Activated CD4-positive, alpha-beta T cell treated with anti-CD3 and anti-CD28 coated beads, Interleukin-2, amount 50 U/mL, for 16 hours (primary cell): Measurements from ENCODE around the gene NFE2L2.
"Not testable (repeated sequence)": the region's sequence is repeated elsewhere in the genome, so short reads cannot be mapped to it uniquely, and the experiment has no call there.

ENCODE experiments used
- DNase-seq: peaks from one replicate; pipeline ENCODE4 v3.0.0-alpha.2; 2020

NFE2L2 gene

DNA sequence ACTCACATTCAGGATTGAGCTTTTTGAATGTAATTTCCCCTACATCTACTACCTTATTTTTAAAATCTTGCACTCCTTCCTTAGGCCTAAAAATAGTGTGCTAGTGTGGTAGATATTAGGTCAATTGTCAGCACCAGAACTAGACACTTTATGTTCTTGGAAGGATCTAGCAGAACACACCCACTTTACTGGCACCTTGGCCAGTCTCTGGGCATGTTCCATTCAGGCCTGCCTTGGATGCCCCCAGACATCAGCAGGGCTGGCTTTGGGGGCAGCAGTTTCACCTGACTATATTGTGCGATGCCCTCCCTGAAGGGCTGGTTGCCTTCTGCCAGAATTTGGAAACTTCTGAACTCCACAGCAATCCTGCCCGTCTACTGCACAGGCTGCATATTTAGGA is 15.3 kb upstream of the NFE2L2 start:
- DNase-seq, result no peak

DNA sequence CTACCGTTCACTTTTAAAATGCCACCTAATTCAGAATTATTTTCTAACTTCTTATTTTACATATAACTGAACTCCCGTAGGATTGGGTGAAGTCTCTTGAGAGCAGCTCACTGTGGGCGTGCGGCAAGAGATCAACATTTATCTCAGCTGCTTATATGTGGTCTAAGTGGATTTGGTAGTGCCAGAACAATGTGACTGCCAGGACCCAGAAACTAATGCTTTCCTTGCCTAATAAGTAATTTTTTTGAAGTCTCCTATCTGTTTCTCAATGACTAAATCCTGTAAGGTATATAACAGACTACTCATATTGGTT is 11.2 kb upstream of the NFE2L2 start:
- DNase-seq, result no peak

DNA sequence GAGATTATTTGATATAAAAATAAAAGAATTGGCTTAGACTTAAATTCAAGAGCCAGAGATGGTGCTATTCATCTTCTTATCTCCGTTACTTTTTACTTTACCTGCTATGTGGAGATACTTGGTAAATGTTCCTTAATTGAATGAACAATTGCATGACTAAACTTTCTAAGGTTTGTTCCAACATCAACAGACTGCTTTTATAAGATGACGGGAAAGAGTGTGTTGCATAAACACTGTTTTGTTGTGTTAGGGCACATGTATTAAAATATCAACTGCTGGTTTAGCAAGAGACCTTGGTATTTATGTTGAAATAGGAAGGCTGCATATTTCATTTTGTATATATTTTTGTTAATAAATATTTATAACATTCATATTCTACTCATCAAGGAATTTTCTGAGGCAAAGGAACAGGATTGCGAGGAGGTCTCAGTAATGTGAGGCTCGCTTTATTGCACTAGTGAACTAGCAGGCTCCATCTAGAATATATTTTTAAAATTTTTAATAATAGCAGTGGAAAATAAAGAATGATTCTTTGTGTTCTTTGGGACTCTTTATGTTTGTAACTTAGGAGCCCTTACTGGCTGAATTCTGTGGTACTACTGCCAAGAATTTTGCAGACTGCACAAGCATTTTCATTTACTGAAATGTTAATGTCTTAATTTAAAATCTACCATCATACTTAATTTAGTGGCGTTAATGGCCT is 10.7 kb upstream of the NFE2L2 start:
- no peak for DNase-seq

DNA sequence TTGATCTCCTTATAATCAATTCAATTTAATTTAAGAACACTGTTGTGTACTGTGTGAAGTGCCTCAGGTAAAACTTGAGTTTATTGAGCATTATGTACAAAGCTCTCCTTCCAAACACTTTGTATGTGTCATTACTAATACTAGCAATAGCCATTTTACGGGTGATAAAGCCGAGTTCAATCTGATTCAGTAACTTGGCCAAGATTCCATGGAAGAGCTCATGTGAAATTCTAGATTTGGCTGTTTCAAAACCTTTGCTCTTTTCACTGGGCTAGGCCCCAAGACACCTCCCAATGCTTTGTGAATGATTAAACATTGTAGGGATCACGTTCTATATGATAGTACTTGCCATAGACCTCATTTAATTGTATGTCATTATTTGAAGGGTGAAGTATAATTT is 8.9 kb upstream of the NFE2L2 start:
- DNase-seq, result no peak

DNA sequence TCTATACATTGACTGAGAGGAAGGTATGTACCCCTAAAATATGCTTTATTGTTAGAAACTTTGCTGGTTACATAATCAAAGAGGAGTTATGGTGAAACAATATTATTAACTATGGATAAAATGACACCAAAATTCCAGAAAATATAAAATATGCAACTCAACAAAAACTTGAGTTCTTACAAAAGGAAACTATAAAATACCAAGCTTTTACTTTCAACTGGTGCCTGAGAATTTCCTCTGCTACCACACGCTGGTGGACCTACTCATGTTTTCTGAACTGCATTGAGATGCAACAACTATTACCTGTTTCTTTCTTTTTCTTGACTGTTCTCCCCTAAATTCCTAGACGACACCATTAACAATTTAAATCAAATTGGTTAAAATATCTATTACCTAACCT is 8.2 kb upstream of the NFE2L2 start:
- DNase-seq, result no peak

DNA sequence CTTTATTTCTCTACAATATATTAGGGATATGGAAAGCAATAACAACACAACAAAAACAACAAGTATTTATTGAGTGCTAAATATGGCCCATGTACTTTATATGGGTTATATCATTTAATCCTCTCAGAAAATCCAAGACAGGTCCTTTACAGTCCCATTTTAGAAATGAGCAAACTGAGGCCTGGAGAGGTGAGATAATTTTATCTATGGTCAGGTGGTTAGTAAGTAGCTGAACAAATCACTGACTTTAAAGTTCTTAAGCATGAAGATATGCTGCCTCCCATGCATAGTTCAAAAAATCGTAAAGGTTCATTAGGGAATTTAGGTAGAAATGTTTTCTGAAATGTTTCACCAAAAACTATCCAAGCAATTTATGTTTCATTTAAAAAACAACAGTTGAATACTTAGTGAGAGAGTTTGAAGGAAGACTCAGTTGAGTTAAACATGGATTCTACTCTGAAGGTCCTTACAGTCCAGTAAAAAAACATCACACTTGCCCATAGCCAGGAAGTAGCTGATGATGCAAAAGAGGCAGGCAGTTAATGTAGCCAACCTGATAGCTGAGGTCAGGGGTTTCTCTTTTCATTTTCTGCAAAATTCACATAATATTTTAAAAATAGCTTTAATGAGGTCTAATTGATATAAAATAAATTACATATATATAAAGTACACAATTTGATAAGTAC is 7.6 kb upstream of the NFE2L2 start:
- no peak for DNase-seq

DNA sequence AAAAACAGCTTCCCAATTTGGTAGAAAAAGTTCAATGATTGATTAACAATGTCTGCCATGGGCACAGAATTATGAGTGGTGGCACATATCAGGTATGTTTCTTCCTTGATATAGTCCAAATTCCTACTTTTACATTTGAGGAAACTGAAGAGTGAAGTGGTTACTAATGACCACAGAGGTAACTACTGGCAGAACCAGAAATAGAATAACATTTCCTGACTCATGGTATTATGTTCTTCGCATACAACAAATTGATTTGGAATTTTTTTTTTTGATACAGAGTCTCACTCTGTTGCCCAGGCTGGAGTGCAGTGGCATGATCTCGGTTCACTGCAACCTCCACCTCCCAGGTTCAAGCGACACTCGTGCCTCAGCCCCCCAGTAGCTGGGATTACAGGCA is 6.0 kb upstream of the NFE2L2 start:
- no peak for DNase-seq

DNA sequence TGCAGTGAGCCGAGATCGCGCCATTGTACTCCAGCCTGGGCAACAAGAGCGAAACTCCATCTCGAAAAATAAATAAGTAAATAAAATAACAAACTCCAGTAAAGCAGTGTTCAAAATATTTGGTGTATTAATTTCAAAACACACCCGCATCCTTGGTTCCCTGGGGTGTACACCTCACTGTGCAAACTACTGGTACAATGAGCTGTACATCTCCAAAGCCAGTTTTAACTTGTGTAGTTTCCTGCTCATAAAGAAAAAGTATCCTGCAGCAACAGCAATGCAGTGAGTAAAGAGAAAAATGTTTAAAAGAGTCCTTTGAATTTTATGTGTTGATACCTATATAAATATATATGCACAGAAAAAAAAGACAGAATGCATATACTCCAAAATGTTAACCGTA is 4.4 kb upstream of the NFE2L2 start:
- DNase-seq, result no peak

DNA sequence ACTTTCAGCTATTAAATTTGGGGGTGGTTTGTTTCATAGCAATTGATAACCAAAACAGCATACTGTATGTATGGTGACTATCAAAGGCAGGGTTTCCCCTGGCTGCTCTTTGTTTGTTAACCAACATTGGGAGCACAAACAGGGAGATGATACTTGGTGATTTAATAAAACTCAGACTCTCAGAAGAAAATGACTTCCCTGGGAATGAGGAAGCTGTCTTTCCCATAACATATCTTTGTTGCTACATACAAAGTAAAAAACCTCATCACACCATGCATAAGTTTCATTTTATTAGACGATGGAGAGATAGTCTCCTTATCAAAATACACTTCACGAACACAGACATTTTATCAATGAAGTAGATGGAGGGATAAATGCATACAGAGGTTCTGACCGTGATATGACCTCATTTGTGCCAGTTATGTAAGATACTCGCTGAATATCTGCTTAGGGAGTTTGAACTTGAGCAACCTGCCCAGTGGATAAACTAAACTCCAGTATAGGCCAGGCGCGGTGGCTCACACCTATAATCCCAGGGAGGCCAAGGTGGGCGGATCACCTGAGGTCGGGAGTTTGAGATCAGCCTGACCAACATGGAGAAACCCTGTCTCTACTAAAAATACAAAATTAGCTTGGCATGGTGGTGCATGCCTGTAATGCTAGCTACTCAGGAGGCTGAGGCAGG is 3.8 kb upstream of the NFE2L2 start:
- DNase-seq, result no peak

DNA sequence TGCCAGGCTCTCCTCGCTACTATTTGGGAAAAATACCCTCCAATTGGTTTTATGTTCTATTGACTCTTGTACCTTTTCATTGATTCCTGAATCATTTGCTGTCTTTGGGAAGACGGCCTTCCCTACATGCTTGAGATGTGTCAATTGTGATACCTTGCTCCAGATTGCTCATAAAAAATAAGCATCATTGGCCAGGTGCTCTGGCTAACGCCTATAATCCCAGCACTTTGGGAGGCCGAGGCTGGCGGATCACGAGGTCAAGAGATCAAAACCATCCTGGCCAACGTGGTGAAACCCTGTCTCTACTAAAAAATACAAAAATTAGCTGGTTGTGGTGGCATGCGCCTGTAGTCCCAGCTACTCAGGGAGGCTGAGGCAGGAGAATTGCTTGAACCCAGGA is 2.4 kb upstream of the NFE2L2 start:
- DNase-seq, result not testable (repeated sequence)

DNA sequence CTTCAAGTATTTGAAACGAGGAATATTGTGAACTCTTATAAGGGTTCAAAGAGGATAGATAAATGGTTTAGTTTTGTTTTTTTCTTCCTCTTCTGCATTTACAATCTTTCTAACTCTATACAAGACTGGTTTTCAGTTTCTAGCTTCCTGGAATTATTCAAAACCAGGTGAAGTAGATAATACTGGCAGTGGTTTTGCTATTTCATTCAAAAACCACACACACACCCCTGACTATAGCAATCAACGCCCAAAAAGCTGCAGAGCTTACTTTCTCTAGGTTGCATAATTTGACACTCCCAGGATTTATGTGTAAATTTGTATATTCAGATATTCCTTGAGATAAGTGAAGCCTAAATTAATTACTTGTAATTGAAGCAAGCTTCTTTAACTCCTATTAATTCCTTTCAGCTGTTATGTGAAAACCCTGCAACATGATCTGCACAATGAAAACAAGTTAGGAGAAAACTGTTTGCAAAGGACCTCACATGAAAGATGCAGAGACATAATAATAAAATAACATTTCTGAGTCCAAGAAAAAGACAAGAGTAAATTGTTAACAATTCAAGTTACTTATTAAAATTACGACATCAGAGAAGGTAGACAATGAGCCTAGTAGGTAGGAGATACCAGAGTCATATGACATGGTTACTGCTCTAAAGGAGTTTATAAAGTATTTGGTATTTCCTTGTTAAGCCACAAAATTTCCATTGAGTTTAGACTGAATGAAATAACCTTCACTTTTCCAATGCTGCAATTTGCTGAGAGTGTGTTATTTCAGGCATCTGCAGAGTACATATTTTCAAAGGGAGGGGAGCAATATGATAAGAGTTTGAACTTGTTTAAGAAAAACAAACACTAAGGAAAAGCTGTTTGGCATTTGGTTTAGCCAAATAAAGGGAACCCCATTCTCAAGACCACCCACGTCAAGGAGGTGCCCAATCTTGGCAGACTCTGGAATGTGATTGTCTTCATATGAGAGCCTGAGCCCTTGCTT is 1.6 kb upstream of the NFE2L2 start:
- DNase-seq, result peak; percentile 60

DNA sequence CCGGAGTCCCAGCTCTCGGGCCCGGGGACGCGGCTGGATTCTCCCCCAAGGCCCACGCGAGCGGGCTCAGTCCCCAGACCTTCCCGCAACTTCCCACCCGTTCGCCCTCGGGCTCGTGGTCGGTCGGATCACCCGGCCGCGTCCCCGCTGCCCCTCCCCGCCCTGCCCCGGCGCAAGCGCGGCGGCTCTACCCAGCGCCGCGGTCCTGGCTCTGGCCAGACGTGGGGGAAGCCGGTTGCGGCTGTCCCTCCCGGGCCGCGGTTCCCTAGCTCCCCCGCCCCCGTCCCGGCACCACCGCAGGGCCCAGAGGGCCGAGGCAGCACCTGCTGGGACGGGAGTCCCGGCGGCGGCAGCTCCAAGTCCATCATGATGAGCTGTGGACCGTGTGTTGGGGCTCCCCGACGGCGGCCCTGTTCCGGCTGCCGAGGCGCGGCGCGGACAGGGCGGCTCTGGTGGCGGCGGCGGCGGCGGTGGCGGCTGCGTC is 276 bp downstream of the NFE2L2 start:
- no peak for DNase-seq

DNA sequence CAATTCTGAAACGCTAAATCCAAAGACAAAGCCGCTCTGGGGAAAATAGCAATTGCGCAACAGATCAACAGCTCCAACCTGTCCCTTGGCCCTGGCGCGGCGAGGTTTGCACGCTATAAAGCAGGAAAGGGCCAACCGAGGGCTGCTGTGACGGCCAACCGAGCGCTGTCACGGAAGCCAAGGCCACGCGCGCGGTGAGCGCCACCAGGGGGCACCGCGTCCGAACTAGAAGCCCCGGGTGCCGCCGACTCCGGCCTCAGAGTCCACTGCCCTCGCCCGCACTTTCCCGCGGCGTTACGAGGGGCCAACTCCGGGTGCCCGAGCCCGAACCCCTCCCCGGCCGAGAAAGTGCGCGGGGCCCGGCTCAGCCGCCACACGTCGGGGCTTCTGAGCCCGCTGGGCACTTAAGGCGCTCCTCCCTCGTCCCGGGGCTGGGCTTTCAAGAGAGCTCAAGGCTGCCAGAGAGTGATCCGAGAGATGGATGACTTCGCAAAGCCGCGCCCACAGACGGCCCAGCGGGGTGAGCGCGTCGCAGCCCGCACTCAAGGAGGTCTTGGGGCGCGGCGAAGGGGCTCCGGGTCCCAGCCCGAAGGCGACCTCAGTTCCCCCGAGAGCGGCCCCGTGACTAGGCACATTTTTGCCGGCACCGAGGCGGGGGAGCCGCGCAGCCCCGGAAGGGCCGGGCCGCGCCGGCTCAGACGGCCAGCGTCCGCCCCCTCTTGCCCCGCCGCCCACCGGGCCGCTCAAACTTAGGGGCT is 897 bp downstream of the NFE2L2 start:
- DNase-seq, result peak; percentile 92

DNA sequence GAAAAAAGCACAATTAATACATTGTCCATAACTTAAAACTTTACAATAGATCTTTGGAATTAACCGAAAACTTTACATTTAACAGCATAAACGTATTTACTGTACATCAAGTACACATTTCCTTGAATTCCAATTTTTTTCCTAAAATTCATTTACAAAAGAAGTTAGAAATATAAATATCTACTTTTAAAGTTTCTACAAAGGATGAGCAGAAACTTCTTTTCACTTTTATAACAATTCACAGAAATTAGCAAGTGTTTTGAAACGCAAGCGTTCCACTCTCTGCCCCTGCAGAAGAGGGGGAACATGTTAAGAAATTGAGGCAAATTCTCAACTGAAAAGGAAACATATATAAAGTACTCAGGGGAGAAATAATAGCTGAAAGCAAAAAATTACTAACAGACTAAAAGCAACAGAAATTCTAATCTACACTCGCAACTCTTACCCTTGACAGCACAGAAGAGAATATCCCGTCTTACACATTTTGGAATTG is 1.5 kb downstream of the NFE2L2 start:
- no peak for DNase-seq

DNA sequence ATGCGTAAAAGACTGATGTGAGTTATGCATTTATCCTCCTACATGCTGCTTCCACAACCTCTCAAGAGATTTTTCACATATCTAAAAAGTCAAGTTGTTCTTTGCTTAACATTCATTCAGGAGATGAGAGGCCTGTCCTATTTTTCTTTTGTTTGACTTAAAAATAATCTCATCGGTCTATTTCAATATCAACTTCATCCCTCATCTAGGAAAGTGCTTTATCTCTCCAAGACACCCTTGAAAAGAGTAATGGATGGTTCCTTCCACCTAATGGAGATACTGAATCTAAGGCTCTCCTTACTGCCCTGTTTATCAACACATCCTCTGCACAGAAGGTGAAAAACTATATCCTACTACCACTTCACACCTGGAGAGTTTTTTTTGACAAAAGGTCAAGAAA is 2.4 kb downstream of the NFE2L2 start:
- DNase-seq, result no peak

DNA sequence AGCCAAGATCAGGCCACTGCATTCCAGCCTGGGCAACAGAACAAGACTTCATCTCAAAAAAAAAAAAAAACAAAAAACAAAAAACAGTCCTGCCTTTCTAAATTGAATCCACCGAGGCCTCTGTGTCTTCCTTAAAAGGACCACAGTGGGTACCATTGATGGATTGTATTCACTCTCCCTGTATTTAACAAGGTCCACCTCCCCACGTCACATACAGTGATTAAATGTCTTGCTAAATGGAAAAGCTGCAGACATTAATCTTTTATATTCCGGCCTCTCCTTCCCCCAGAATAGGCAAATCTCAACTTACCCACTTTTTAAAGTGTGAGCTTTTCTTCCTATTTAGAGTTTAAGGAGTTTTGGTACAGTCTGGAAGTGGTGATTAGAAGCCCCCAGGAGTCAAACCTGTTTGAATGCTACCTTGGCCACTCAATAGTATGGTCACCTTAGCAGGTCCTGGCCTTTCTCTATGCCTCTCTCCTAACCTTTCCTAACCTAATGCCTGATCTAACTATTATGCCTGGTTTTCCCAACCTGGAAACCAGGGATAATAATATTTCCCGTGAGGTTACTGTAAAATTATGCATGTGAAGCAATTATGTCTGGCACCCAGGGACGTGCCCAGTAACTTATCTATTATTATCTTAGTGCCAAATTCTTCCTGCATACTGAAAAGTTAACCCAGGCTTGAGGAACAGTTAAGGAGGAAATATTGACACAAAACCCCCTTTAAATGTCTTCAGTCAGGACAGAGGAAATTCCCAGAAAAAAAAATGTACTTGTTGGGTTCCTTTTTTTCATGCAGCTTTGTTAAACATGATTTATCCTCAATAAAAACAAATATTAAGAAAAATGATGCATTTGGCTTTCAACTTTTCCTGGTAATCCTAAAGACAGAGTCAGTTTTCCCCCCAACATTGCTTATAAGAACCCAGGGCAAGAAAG is 3.1 kb downstream of the NFE2L2 start:
- DNase-seq, result no peak

DNA sequence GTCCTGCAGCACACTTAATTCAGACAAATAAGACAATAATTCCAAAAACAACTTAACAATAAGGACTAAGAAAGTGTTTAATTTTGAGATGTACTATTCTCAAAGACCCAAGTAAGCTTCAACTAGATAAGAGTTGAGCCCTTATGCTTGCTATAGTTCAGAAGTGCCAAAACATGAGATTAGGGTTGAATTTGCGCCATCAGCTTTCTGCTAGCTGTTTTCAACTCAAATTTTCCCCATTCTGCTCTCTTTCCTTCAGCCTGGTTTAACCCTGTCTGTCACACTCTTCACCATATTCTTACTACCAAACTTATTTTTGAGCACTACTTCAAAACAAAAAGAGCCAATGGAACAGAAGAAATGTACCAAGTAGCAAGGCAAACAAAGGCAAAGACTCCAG is 4.1 kb downstream of the NFE2L2 start:
- no peak for DNase-seq

DNA sequence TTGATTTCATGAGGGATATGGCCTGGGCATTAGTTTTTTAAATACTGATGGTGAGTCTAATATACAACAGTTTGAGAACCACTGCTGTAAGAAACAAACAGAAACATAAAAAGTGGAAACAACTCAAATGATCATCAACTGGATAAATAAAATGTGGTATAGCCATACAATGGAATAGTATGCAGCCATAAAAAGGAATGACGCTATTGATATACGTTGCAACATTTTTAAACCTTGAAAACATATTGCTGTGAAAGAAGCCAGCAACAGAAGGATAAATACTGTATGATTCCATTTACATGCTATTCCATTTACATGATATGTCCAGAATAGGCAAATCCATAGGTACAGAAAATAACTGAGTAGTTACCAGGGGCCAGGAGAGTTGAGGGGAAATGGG is 6.5 kb downstream of the NFE2L2 start:
- no peak for DNase-seq

DNA sequence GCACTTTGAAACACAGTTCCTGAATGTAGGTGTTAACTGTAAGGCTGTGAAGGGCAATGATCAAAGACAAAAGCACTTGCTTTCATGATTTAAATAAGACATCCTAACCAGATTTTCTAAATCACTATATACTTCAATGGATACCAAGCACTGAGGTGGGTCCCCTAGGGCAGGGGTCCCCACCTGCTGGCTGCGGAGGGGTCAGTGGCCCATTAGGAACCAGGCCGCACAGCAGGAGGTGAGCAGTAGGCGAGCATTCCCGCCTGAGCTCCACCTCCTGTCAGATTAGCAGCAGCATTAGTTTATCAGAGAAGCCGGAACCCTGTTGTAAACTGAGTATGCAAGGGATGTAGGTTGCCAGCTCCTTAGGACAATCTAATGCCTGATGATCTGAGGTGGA is 7.1 kb downstream of the NFE2L2 start:
- DNase-seq, result no peak

DNA sequence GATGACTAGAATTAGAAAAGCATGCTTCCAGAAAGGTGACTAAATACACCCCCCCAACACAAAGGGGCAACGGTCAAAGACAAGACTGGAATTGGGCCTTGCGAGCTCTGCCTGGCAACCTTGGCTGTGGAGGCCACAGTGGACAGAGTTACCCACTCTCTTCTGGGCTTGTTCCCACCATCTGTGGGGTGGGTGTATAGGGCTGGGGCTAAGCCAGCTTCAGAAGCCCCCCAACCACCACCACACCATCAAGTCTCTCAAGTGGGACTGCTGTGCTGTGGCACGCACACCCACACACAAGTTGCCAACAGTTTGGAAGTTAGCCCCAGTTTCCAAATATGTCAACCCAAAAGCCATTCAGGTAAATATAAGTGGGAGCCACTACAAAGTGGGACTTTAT is 7.8 kb downstream of the NFE2L2 start:
- DNase-seq, result no peak

DNA sequence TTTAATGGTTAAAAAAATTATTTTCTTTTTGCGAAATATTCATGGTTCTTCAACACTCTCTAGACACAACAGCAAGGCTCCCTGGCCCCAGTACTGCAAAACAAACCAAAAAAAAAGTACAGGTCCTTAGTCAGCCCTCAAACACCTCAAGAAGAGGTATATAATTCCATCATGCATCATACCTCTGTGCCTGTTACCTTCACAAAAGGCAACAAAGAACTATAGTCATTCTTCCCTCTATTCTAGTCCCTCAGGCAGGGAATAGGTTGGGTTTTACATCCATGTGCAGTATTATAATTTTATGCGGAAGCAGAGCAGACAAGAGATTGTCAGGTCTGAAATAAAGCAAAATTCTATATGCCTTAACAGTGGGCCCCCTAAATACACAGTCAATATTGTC is 8.5 kb downstream of the NFE2L2 start:
- DNase-seq, result no peak
